Measurements from ENCODE around the gene CKS1B. TPM values are rescaled to one million over a fixed set of nuclear protein-coding genes. Genes with fewer than 3 reads are reported as not detected.

CKS1B gene
- total RNA-seq, result 78.0 and 143 TPM in 2 replicates

DNA sequence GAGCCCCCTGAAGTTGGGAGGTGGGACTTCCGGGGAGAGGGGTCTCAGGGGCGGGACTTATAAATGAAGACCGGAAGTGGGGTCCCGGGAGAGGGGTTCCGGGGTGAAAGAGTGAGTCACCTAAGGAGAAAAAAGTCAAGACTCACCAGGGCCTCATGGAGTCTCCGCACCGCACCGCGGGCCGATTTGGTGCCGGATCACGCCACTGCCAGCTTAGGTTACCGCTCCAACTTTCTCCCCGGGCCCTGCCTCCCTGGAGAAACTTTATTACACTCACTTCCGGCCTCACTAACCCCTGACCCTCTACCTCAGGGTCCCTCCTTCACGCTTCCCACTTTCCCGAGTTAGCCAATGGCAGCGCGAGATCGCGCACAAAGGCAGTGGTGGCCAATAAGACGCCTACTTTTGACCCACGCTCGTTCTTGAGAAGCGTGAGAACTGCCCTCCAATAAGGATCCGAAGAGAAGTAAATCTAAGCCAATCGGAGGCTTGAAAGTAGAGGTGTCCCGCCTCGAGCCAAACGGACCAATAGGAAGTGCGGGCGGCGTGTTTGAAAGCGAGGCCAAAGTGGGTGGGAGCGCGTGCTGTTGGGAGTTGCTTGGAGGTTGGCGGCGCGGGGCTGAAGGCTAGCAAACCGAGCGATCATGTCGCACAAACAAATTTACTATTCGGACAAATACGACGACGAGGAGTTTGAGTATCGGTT, at the start of gene CKS1B:
TSS of gene CKS1B (plus strand) at position 580 of the 706 bp plus-strand sequence. CDS start at position 645, 65 bp downstream.
- DNase-seq (ENCODE audit: low read depth, low spot score), result peak; percentile 99

DNA sequence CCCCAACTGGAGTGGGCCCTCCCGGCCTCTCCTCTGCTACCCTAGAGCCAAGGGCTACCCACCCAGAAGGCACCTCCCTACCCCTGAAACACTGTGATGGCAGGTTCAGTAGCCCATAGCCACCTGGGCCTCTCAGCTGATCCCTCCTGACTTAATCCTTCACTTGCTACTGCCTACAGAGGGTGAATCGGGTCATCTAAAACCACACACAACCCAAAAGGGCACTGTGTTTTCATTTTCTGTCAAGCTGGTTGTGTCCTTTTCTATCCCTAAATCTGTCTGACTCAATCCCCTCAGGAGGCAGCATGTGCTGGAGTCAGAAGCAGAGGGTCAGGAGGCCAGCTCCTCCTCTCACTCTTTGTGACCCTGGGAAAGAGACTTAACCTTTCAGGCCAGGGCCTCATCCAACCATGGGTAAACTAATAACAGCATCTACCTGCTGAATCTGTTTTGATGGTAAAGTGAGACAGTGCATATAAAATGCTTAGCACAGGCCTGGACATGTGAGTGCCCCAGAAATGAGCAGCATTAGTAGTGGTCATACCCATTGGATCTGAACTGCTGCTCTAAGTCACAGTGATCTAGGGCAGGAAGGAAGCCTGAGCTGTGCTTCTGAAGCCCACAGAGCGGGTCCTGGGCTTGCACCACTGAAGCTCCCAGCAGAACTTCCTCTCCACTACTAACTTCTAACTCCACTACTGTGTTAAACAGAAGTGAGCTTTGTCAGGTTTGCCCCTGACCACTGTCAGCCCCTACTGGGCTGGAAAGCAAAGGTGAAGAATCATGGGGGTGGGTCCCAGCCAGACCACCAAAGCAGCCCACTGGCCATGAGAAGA, 48.9 kb upstream of the CKS1B start:
- DNase-seq (ENCODE audit: low read depth, low spot score), result no peak

DNA sequence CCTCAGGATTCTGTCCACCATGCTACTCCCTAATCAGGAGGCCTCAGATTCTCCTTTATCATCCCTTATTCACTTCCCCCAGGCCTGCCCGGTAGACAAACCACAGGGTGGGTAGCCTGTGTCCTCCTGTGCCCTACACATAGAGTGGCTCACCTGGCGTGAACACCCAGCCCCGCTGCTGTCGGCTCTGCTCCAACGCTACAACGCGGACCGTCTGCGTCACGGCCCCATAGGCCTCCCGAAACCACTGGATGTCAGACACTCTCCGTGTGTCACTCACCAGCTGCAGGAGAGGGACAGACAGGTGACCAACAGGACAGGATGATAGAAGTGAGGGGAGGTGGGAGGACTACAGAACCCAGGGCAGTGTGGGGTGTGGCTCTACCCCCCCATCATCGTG, 48.3 kb upstream of the CKS1B start:
- no peak for DNase-seq (ENCODE audit: low read depth, low spot score)

DNA sequence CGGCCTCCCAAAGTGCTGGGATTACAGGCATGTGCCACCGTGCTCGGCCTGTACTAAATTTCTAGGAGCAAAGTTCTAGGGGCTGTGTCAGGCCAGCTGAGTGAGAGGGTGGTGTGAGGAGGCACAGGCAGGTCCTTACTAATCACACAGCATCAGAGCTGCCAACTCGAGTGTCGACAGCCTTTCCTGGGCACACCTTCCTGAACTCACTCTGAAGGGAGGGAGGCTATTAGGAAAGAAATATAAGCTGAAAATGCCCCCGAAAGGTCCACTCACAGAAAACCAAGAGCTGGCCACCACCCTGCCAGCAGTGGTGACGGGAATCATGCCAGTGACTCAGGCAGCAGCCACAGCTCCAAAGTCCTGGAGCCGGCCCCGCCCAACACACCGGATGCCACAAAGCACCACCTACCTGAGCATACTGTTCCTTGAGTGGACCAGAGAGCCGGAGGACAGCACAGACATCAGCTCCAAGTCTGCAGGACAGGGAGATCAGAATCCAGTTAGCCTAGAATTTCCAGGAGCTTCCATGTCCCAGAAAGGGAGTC, 42.5 kb upstream of the CKS1B start:
- DNase-seq (ENCODE audit: low read depth, low spot score), result no peak

DNA sequence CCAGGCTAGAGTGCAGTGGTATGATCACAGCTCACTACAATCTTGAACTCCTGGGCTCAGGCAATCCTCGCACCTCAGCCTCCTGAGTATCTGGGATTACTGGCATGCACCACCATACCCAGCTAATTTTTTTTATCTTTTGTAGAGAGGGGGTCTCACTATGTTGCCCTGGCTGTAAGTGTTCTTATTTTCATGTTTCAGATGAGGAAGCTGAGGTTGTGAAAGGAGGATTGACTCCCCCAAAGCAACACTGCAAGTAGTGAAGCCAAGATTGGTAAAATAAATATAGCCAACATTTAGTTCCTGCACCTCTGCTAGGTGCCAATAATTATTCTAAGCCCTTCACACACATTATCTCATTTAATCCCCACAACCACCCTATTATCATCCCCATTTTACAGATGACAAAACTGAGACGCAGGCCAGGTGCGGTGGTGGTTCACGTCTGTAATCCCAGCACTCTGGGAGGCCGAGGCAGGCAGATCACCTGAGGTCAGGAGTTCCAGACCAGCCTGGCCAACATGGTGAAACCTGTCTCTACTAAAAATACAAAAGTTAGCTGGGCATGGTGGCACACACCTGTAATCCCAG, 40.0 kb upstream of the CKS1B start:
- DNase-seq (ENCODE audit: low read depth, low spot score), result no peak

DNA sequence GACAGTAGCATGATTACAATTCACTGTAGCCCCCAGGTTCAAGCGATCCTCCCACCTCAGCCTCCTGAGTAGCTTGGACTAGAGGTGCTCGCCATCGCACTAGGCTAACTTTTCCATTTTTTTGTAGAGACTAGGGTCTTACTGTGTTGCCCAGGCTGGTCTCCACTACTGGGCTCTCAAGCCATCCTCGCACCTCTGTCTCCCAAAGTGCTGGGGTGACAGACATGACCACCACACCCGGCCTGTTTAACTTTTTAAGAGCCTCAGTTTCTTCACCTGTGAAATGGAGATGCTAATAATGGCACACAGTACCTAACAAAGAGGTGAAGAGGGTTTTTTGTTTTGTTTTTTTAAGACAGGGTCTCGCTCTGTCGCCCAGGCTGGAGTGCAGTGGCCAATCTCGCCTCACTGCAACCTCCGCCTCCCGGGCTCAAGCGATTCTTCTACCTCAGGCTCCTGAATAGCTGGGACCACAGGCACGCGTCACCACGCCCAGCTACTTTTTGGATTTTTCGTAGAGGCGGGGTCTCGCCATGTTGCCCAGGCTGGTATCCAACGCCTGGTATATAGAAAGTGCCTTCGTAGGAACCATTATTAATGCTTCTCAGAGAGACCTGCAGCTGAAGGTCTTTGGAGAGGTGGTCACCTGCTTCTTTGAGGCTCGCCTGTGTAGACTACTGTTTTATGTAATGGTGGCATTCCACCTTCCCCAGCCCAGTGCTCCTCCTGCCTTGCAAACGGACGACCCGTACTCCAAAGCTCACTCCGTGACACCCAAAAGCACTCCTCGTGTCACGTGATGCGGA, 38.5 kb upstream of the CKS1B start:
- no peak for DNase-seq (ENCODE audit: low read depth, low spot score)

DNA sequence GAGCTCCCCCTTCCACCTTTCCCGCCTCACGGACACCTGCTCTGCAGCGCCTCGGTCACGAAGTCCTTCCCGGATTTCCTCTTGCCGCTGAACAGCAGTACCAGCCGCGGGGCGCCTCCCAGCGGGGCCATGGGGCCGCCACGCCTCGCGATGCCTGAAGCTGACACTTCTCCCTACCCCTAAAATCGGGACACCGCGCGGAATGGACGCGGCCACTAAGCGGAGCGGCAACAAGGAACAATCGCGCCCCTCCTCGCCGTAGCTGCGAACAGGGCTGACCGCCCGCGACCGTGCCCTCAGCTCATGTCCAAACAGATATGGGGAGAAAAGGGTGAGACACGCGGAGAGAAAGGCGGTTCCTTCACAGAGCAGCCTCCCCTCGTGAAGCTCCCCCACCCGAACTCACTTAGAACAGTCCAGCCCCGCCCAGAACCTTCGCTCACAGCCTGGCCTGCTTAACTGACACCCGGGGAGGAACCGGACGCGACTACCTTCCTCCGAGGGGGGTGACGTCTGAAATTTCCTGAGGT, 37.9 kb upstream of the CKS1B start, which contains the start of gene PMVK:
TSS of gene PMVK (minus strand) at position 165 of the 530 bp plus-strand sequence. CDS start at position 131, 34 bp downstream.
- peak; percentile 89 for DNase-seq (ENCODE audit: low read depth, low spot score)

DNA sequence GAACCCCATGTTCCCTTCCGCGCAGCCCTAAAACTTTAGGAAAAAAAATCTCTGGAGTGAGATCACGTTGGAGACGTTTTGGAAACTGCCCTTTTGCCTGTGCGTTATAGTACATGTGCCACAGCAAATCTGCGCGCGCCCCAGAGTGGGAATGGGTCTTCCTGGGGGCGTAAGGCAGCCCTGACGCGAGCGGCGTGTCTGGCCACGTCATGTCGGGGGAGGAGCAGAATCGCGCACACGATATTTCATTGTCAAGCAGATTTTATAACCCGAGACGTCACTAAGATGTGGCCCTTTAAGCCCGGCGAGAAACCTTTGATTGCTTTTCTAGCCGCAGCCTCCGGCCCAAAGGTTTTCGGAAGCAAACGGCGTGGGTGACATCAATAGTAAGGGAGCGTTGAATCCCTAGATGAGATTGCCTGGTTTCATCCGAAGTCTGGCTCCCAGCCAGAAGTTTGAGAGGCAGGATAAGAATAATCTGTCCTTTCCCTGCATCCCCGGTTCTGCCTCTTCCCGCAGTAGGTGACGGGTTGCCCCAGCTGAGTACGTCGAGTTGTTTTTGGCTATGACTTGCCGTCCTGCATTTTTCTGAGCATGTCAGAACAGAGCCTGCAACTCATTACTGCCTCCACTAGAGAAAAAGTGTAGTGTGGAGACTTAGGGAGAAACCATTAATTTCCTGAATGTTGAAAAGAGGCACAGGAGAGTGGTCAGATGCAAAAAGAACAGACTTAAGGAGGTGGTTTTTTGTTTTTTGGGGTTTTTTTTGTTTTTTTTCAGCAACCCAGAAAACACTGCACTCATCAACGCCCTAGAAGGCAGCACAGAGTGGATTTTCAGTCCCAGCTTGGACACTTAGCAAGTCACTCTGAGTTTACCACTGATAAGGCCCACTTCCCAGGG, 37.1 kb upstream of the CKS1B start:
- DNase-seq (ENCODE audit: low read depth, low spot score), result peak; percentile 86

DNA sequence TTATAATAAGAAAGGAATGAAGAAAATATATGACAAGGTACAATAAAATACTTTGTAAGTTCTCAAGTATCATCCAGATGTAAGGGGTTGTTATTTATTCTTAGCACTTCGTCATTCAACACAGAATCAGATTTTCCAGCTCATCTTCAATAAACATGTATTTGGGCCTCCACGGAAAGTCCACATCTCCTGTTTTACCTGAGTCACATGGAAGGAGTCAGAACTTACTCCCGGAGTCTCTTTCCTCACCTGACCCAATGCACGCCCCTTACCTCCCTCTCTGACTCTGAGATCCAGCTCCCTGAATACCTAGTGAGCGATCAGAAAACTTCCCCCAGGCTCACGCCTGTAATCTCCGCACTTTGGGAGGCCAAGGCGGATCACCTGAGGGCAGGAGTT, 36.5 kb upstream of the CKS1B start:
- no peak for DNase-seq (ENCODE audit: low read depth, low spot score)

DNA sequence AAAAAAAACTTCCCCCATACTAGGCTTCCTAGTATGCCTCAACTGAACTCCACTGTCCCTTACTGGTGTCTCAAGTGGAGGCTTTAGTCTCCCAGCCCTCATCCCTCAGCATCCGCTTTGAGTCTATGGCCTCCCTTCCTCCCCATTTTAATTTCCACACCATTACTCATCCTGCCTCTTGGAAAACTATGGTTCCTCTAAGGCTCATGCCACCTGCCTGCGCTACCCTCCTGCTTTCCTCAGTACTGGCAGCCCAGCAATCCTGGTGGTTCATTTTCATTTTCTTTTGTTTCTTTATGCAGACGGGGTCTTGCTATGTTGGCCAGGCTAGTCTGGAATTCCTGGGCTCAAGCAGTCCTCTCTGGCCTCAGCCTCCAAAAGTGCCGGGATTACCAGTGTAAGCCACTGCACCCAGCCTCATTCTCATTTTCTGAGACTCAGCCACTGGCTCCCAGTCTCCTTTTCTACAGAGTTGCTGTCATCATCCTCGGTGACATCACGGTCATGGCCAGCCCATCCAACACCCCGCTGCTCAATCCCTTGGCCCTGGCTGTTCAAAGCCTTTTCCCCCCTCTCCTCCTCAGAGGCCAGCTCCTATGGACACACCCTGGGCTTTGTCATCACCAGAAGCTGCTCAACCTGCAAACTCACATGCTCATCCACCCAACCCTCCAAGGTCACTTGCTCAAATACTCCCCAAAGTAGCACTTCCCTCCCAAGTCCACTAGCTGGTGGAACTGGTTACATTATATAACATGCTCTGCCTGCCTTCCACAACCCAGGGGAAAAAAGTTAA, 35.7 kb upstream of the CKS1B start:
- DNase-seq (ENCODE audit: low read depth, low spot score), result no peak

DNA sequence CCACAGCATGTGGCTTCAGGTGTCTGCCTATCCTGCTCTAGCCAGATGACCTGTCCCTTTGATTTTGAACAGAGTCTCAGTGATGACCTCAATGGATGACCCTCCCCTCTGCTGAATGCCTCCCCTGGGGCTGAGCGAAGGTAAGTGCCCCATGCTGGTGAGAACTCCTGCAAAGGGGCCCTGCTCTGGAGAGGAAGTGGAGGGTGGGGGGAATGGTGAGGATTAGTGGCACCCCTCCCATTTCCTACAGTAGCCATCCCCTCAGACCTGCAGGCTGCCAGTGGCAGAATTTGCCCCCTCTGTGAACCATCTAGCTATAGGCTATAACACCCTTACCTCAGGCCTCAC, 34.3 kb upstream of the CKS1B start:
- DNase-seq (ENCODE audit: low read depth, low spot score), result no peak

DNA sequence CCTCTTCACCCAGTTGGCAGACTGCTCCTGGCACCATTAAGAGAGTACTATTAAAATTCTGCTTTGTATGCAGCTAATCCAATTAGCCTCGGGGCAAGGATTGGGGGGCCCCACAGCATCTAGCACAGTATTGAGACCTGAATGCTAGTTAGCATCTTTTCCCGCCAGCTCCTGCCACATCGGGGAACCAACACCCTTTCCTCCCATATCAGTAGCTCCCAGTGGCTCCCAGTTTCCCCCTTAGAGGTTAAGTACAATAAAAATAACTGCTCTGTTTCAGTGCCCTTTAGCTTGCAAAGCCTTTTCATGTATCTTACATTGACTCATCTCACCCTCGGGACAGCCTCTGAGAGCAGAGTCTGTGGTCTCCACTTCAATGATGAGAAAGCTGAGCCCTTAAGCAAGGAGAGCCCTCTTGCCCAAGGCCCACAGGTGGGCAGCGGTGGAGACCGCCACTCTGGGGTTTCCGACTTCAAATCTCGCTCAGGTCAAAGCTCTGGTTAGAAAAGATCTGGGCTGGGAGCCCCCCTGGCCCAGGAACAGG, 33.8 kb upstream of the CKS1B start:
- no peak for DNase-seq (ENCODE audit: low read depth, low spot score)

DNA sequence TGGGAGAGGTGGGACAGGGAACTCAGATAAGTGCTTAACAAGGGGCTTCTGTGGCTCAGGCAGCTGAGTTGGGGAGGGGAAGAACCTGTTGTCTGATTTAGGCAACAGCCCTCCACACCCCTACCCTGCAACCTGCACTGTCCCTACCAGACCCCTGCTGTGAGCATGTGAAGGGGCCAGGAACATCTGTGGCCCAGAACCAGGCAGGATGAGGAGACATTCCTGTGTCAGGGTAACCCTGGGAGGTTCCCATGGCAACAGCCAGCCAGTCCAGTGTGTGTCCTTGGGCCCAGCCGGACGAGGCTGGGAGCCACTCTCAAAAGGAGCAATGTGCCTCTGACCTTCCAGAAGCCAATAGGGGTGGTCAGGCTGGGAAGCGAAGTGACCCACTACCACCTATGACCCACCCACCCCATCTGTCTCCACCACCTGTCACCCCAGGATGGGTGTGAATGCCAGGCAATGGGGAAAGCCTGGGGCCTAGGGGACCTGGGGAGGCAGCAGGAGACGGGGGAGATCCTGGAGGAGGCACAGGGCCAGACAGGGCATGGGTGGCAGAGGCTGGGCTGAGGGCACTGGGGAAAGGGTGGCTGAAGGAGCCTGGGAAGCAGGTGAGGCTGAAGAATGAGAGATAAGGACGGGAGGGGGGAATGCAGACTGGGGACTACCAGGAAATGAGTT, 33.0 kb upstream of the CKS1B start:
- no peak for DNase-seq (ENCODE audit: low read depth, low spot score)

DNA sequence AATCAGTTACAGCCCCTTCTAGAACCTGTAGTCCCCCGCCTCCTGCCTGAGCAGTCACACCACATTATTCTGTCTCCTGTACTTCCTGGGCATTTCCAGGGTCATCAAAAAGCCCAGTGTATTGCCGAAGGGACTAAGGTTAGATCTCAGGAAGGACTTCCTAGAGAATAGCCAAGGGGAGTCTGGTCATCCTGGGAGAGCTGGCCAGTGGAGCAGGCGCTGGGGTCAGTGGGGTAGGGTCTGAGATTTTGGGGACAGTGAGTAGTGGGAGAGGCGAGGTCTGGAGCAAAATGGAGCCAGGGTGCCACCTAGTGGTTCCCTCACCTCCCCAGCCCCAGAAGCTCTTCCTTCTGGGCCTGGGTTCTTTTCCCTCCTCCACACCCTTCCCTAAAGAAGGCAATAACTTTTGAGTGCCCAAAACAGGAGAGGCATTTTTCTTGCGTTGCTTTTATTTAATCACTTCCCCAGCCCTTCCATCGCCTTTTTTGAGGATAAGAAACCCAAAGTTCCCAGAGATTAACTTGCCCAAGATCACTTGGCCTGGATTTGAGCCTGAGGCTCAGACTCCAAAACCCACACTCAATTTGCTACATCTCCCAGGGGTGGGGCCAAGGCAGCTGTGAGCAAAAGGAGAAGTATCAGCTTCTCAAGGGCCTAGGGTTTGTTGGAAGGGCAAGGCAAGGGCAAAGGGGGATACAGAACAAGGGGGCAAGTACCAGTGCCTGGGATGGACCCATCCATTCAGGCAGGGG, 30.7 kb upstream of the CKS1B start:
- no peak for DNase-seq (ENCODE audit: low read depth, low spot score)

DNA sequence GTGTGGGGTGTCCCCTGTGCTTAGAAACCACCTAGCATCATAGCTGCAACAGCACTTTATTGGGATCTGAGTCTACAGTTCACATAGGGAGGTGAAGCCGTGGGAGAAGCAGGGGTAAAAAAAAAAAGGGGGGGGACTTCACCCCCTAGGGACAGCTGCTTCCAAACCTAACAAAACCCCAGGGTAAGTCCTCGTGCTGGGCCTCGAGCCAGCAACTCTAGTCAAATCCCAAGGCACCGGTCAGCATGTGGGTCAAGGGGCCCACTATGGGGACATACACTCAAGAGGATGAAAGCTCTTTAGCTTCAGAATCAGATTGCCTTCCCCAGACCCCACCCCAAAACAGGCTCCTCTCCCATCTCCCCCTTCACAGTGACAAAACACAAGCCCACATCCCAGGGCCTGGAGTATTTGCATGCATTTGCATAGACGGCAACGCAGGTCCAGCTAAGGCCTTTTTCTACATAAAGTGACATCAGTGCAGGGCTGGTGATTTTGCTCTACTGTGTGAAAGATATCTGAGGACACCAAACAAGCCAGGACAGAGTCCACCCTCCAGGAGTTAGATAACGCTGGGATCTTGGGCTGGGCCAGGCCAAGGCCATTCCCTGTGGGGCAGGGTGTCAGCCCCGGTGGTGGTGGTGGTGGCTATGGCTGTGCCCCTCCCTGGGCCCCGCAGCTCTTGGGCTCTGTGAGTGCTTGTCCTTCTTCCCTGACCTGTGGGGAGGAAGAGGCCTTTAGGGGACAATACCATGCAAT, 29.9 kb upstream of the CKS1B start:
- DNase-seq (ENCODE audit: low read depth, low spot score), result no peak

DNA sequence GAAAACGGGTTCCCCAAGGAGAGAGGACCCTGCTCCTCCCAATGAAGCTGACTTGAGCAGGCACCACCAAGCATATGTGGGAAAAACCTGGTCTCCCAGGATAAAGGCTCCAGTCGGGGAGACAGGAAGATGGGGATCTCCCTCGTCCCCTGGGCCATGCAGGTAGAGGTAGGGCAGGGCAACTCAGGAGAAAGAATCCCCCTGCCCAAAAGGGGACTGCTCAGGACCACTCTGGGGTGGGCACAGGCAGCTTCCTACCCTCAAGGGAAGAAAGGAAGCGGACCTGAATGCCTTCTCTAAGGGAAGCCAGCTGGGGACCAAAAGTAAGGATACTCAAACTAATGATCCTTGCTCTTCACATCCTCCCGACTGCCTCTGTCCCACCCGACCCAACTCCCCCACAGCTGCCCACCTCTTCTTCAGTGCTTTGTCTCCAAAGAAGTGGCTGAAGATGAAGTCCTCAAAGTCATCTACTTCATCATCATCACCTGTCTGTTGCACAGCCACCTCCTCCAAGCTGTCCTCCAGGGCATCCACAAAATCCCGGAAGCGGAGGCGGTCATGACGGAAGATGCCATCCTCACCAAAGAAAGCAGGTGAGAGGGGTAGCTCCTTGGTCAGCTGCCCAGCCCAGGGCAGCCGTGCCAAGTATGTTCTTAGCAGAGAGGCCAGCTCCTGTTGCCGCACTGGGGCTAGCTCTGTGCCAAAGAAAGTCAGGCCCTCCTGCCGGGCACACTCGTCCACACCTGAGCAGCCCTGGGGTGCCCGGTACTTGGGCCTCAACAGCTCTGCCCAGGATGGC, 29.1 kb upstream of the CKS1B start:
- DNase-seq (ENCODE audit: low read depth, low spot score), result no peak

Data from pulmonary artery endothelial cell (primary cell).